Spleen (tissue), 11 donors: Measurements from ENCODE around the gene SERPINA4. TPM values are rescaled to one million over a fixed set of nuclear protein-coding genes. Genes with fewer than 3 reads are reported as not detected.

Source experiments
- DNase-seq: peaks from one replicate; pipeline ENCODE4 v3.0.0-alpha.2; 2020
- H3K27ac ChIP-seq, 8 donors: fragments of 200-600 bp; sonication (generic) in 7 of 8; 1 replicate in 4 of 8; 2 replicates in 4 of 8; pipeline versions ENCODE4 v1.5.0 to v1.8.0; 2016 to 2021; ENCODE audit warnings: inconsistent platforms in 4 of 8, mild to moderate bottlenecking in 4 of 8, moderate library complexity in 1 of 8
- H3K27me3 ChIP-seq, 7 donors: fragments of 200-600 bp; sonication (generic) in 6 of 7; replicated peaks in 1 of 7; 1 replicate in 4 of 7; 2 replicates in 3 of 7; pipeline versions ENCODE4 v1.5.0 to v1.8.0; 2016 to 2021; ENCODE audit warnings: inconsistent platforms in 3 of 7, mild to moderate bottlenecking in 1 of 7
- H3K36me3 ChIP-seq, 6 donors: fragments of 200-600 bp; sonication (generic) in 5 of 6; 1 replicate in 4 of 6; 2 replicates in 2 of 6; pipeline versions ENCODE4 v1.5.0 to v1.8.0; 2016 to 2021; ENCODE audit warnings: inconsistent platforms in 2 of 6
- H3K4me1 ChIP-seq, 6 donors: fragments of 200-600 bp; sonication (generic) in 5 of 6; 1 replicate in 3 of 6; 2 replicates in 3 of 6; pipeline versions ENCODE4 v1.5.0 to v1.8.0; 2016 to 2021; ENCODE audit warnings: inconsistent platforms in 3 of 6
- H3K4me3 ChIP-seq, 8 donors: fragments of 200-600 bp; sonication (generic) in 7 of 8; 1 replicate in 4 of 8; 2 replicates in 4 of 8; pipeline versions ENCODE4 v1.5.0 to v1.8.0; 2016 to 2021; ENCODE audit warnings: inconsistent platforms in 4 of 8, mild to moderate bottlenecking in 4 of 8, moderate library complexity in 2 of 8
- H3K9me3 ChIP-seq, 8 donors: fragments of 200-600 bp; sonication (generic) in 7 of 8; 1 replicate in 4 of 8; 2 replicates in 4 of 8; pipeline versions ENCODE4 v1.5.0 to v1.8.0; 2016 to 2021; ENCODE audit warnings: inconsistent platforms in 4 of 8
- CTCF ChIP-seq, 11 experiments: fragments of 200-600 bp in 7 of 11; fragments of 450-650 bp in 4 of 11; sonication (generic) in 4 of 11; IDR thresholded peaks in 8 of 11; conservative IDR thresholded peaks in 3 of 11; 1 replicate in 7 of 11; 2 replicates in 4 of 11; pipeline versions ENCODE4 v1.4.0 to v1.8.0; 2016 to 2021; ENCODE audit warnings: antibody characterized with exemption in 11 of 11, inconsistent platforms in 4 of 11, mild to moderate bottlenecking in 1 of 11
- POLR2A ChIP-seq, 3 donors: fragments of 450-650 bp; IDR thresholded peaks; one replicate each; pipeline ENCODE4 v1.5.1; 2017; ENCODE audit warnings: antibody characterized with exemption in 3 of 3, mild to moderate bottlenecking in 1 of 3
- POLR2AphosphoS5 ChIP-seq, 3 donors: sonication (generic); formaldehyde crosslinking; IDR thresholded peaks; one replicate each; pipeline ENCODE4 v1.5.1; 2017; ENCODE audit warnings: antibody characterized with exemption in 3 of 3
- WGBS, 5 donors: extraction: QIAGEN DNeasy Blood & Tissue Kit in 3 of 5; methylation state at CpG; one replicate each; pipeline versions ENCODE4 v1.1.5 to v1.1.7; 2013 to 2018; 5-methylcytosine and 5-hydroxymethylcytosine counted together
- intact Hi-C: fragments of 100-400 bp; cut with DNase I; formaldehyde crosslinking; loops from one replicate; pipeline ENCODE4 v1.15.0; 2023; ENCODE audit warnings: low total_unique reads
- polyA plus RNA-seq, 3 donors: library from polyadenylated mRNA; stranded (reverse); fragments of 200-250 nt; gene quantifications; one replicate each; pipeline ENCODE4 v1.2.1, GENCODE V29; 2013
- total RNA-seq, 7 donors: library from RNA; depleted of rRNA in 3 of 7; stranded (reverse); fragments of >200 nt in 3 of 7; fragmentation: NEBNext Ultra II Directional in 4 of 7; extraction: Animal tissue kit (Norgen Biotek cat#: 25700) in 4 of 7; gene quantifications; one replicate each; pipeline versions ENCODE4 v1.1.0 to v1.2.1, GENCODE V29; 2016 to 2021
- donor health status: healthy with polysubstance abuse.
- donor health status: DM: no; HTN: no; CAD: no; lungs with moderate emphysema.
- donor health status: DM: no; HTN: no; CAD: no.
- donor health status: Bipolar disorder and iron deficiency.
- donor health status: healthy.
- donor health status: DM: no; HTN: no; CAD: no.
- donor health status: DM: yes; HTN: yes; CAD: no.

SERPINA4 gene
- total and polyA plus RNA-seq, 10 donors = not detected

GRCh38 chr14:94612580-94613554 is 51.6 kb downstream of the SERPINA4 start:
- H3K27ac ChIP-seq = no peak overlapping the region
- no peaks in the 10 kb centered on the region for H3K4me1 ChIP-seq
- intact Hi-C loops = no loop called here
- 56 to 63% (median 58%) methylated on average over 9 of the region's 9 CpGs for WGBS, 5 donors
- no peak for TF ChIP-seq CTCF (IDR thresholded peaks at IDR 0.05 in 8 of 11, conservative IDR thresholded peaks at IDR 0.05 in 3 of 11)
- no peak for TF ChIP-seq POLR2A (IDR thresholded peaks at IDR 0.05)
- no peak for TF ChIP-seq POLR2AphosphoS5 (IDR thresholded peaks at IDR 0.05)
- peaks cover 0 to 29% (median 18%) of the 10 kb centered on the region in 8 donors for H3K9me3 ChIP-seq
- no peaks in the 10 kb centered on the region for H3K36me3 ChIP-seq
- no peaks in the 10 kb centered on the region for H3K27me3 ChIP-seq
- peak overlapping the region in 1 of 8 donors; percentile 21 for H3K4me3 ChIP-seq
- peak; percentile 29 for DNase-seq

GRCh38 chr14:94613720-94614644 is 52.7 kb downstream of the SERPINA4 start:
- H3K27me3 ChIP-seq = no peaks in the 10 kb centered on the region
- H3K36me3 ChIP-seq = no peaks in the 10 kb centered on the region
- no peaks in the 10 kb centered on the region for H3K4me1 ChIP-seq
- DNase-seq = peak; percentile 44
- no peak overlapping the region for H3K27ac ChIP-seq
- TF ChIP-seq CTCF (IDR thresholded peaks at IDR 0.05 in 8 of 11, conservative IDR thresholded peaks at IDR 0.05 in 3 of 11) = no peak
- TF ChIP-seq POLR2A (IDR thresholded peaks at IDR 0.05) = no peak
- TF ChIP-seq POLR2AphosphoS5 (IDR thresholded peaks at IDR 0.05) = no peak
- H3K9me3 ChIP-seq = peaks cover 2 to 36% (median 29%) of the 10 kb centered on the region in 8 donors
- no peak overlapping the region for H3K4me3 ChIP-seq
- intact Hi-C loops = no loop called here
- 75 to 89% (median 84%) methylated on average over 19 to 20 of the region's 20 CpGs for WGBS, 5 donors

GRCh38 chr14:94614802-94615201 is 53.6 kb downstream of the SERPINA4 start:
- H3K27ac ChIP-seq = no peak overlapping the region
- H3K36me3 ChIP-seq = no peaks in the 10 kb centered on the region
- TF ChIP-seq POLR2AphosphoS5 (IDR thresholded peaks at IDR 0.05) = no peak
- DNase-seq = peak; percentile 34
- H3K27me3 ChIP-seq = no peaks in the 10 kb centered on the region
- intact Hi-C loops = no loop called here
- peaks cover 2 to 44% (median 36%) of the 10 kb centered on the region in 8 donors for H3K9me3 ChIP-seq
- H3K4me1 ChIP-seq = no peaks in the 10 kb centered on the region
- H3K4me3 ChIP-seq = no peak overlapping the region
- WGBS, 5 donors = 90 to 94% (median 91%) methylated on average over 7 of the region's 7 CpGs

GRCh38 chr14:94615254-94615653 is 54.0 kb downstream of the SERPINA4 start:
- H3K4me1 ChIP-seq = no peaks in the 10 kb centered on the region
- no peak overlapping the region for H3K4me3 ChIP-seq
- no peaks in the 10 kb centered on the region for H3K27me3 ChIP-seq
- no peaks in the 10 kb centered on the region for H3K36me3 ChIP-seq
- peaks cover 2 to 48% (median 36%) of the 10 kb centered on the region in 8 donors for H3K9me3 ChIP-seq
- no peak for TF ChIP-seq POLR2A (IDR thresholded peaks at IDR 0.05)
- TF ChIP-seq POLR2AphosphoS5 (IDR thresholded peaks at IDR 0.05) = no peak
- no peak for TF ChIP-seq CTCF (IDR thresholded peaks at IDR 0.05 in 8 of 11, conservative IDR thresholded peaks at IDR 0.05 in 3 of 11)
- WGBS, 5 donors = 65 to 97% (median 94%) methylated on average over 3 of the region's 3 CpGs
- DNase-seq = peak; percentile 38
- intact Hi-C loops = no loop called here
- no peak overlapping the region for H3K27ac ChIP-seq
